GM12878 (cell line): ENCODE data around the gene INAFM1. TPM values are rescaled to one million over a fixed set of nuclear protein-coding genes. Genes with fewer than 3 reads are reported as not detected.

ENCODE experiments used
- ATAC-seq: fragments of 200-7000 bp; cut with Tn5 transposase; 3 replicates; pipeline ENCODE4 v1.9.1; 2020; ENCODE audit warnings: mild to moderate bottlenecking, moderate library complexity
- BruUV-seq: library from RNA; stranded (reverse); fragments of 400-500 nt; replicated peaks from 2 replicates; lab custom pipeline; 2021; lab: Mats Ljungman, UMichigan
- CTCF ChIA-PET: fragments of 300-600 bp; sonication (Branson Sonifier 250); formaldehyde crosslinking; extraction: SDS; loops from one replicate; lab custom pipeline; 2021; ENCODE audit warnings: inconsistent platforms; lab: Yijun Ruan, JAX
- POLR2A ChIA-PET: fragments of 350-600 bp; formaldehyde crosslinking; extraction: SDS; loops from one replicate; lab custom pipeline; 2021; ENCODE audit warnings: inconsistent platforms; lab: Charles Lee
- RAD21 ChIA-PET: fragments of 300-600 bp; sonication (Branson Sonifier 250); formaldehyde crosslinking; loops from one replicate; lab custom pipeline; 2023; ENCODE audit warnings: antibody characterized with exemption; ENCODE audit not compliant: unreplicated experiment; lab: Charles Lee
- SMC1A ChIA-PET: fragments of 300-600 bp; sonication (Branson Sonifier 250); formaldehyde crosslinking; loops from one replicate; lab custom pipeline; 2023; ENCODE audit not compliant: unreplicated experiment, uncharacterized antibody; lab: Charles Lee
- DNase-seq: peaks from one replicate; pipeline ENCODE4 v3.0.0-alpha.2; 2011; ENCODE audit warnings: low read depth, low spot score
- FAIRE-seq: peaks from 3 replicates; lab custom pipeline; 2011; peaks lifted over from hg19 to GRCh38; lab: Jason Lieb, UNC
- H2AFZ ChIP-seq: 2 replicates; pipeline ENCODE4 v1.6.0; 2011; ENCODE audit warnings: low read depth, low read length, control low read depth; ENCODE audit not compliant: control insufficient read depth
- H3K27ac ChIP-seq: 2 replicates; pipeline ENCODE4 v1.5.1; 2011; ENCODE audit warnings: control low read depth; ENCODE audit not compliant: control insufficient read depth, insufficient read depth
- H3K27me3 ChIP-seq, 2 experiments: replicated peaks in 1 of 2; 2 replicates each; pipeline versions ENCODE4 v1.6.0 to v1.6.1; 2011; ENCODE audit warnings: low read length in 1 of 2; ENCODE audit not compliant: control insufficient read depth in 2 of 2, insufficient read depth in 2 of 2
- H3K36me3 ChIP-seq, 2 experiments: 2 replicates each; pipeline ENCODE4 v1.5.1; 2011; ENCODE audit warnings: low read length in 1 of 2; ENCODE audit not compliant: control insufficient read depth in 2 of 2, insufficient read depth in 2 of 2
- H3K4me1 ChIP-seq: 2 replicates; pipeline ENCODE4 v1.6.1; 2011; ENCODE audit warnings: mild to moderate bottlenecking, low read length, moderate library complexity, mixed read lengths; ENCODE audit not compliant: control insufficient read depth, insufficient read depth
- H3K4me2 ChIP-seq: 2 replicates; pipeline ENCODE4 v1.6.0; 2011; ENCODE audit warnings: control low read depth; ENCODE audit not compliant: control insufficient read depth, insufficient read depth
- H3K4me3 ChIP-seq: fragments of 200-600 bp; sonication (generic); 2 replicates; pipeline ENCODE4 v1.5.1; 2016
- H3K79me2 ChIP-seq: 2 replicates; pipeline ENCODE4 v1.6.0; 2011; ENCODE audit warnings: low read length; ENCODE audit not compliant: control insufficient read depth, insufficient read depth
- H3K9ac ChIP-seq: 2 replicates; pipeline ENCODE4 v1.8.0; 2011; ENCODE audit warnings: low read length, control low read depth, mixed read lengths; ENCODE audit not compliant: control insufficient read depth, insufficient read depth
- H3K9me3 ChIP-seq: replicated peaks from 3 replicates; pipeline ENCODE4 v1.5.1; 2011; ENCODE audit warnings: mild to moderate bottlenecking, low read length; ENCODE audit not compliant: control insufficient read depth, insufficient read depth
- H4K20me1 ChIP-seq: 2 replicates; pipeline ENCODE4 v1.6.0; 2011; ENCODE audit not compliant: control insufficient read depth, insufficient read depth
- SKIL ChIP-seq: fragments of 450-650 bp; IDR thresholded peaks from 2 replicates; pipeline ENCODE4 v1.6.1; 2017; ENCODE audit warnings: mild to moderate bottlenecking, low read depth, inconsistent platforms; ENCODE audit not compliant: poor library complexity, severe bottlenecking
- SREBF2 ChIP-seq: IDR thresholded peaks from 2 replicates; pipeline ENCODE4 v1.6.1; 2012; ENCODE audit warnings: mild to moderate bottlenecking, low read length
- TBL1XR1 ChIP-seq: IDR thresholded peaks from 2 replicates; pipeline ENCODE4 v1.6.1; 2012; ENCODE audit warnings: low read depth, low read length, improper control_type of control experiment
- WGBS: methylation state at CpG from one replicate; pipeline ENCODE4 v1.1.6; 2016; ENCODE audit warnings: low lambda C conversion rate; ENCODE audit not compliant: insufficient replicate concordance, insufficient coverage; ENCODE audit errors: missing lambda C conversion rate; 5-methylcytosine and 5-hydroxymethylcytosine counted together
- in situ Hi-C: fragments of 300-500 bp; cut with MboI; formaldehyde crosslinking; loops from 9 replicates; pipeline ENCODE4 v1.14.3; 2018; ENCODE audit warnings: mixed read lengths
- intact Hi-C: fragments of 100-400 bp; cut with micrococcal nuclease; formaldehyde crosslinking; loops from one replicate; pipeline ENCODE4 v1.14.2; 2022; ENCODE audit not compliant: unreplicated experiment
- polyA plus RNA-seq, 11 experiments: library from polyadenylated mRNA; depleted of rRNA in 4 of 11; unstranded in 6 of 11; stranded (reverse) in 5 of 11; fragments of >200 nt; fragmentation: Nextera tagmentation in 4 of 11; fragmentation: Illumina TruSeq in 1 of 11; extraction: Ambion mirVana in 4 of 11; extraction: Trizol in 1 of 11; gene quantifications; 1 replicate in 1 of 11; 2 replicates in 10 of 11; pipeline versions ENCODE4 v1.2.1 to v1.2.3, GENCODE V29; 2011 to 2016; ENCODE audit warnings: inconsistent platforms in 2 of 11, missing spikeins in 2 of 11, low read depth in 1 of 11
- total RNA-seq, 4 experiments: library from RNA; depleted of rRNA in 3 of 4; stranded (reverse); fragments of >200 nt in 3 of 4; fragmentation: Illumina TruSeq in 1 of 4; extraction: Trizol in 1 of 4; gene quantifications; 2 replicates each; pipeline versions ENCODE4 v1.2.1 to v1.2.3, GENCODE V29; 2013 to 2021

The INAFM1 gene
- total and polyA plus RNA-seq, 10 of the 15 experiments (the other 5 are each of a cell fraction or from before 2014, with no cell fraction given), result 0.57 to 6.8 (median 1.1) TPM; not detected in 1

GRCh38 chr19:47253970-47254369 lies 20.7 kb upstream of the INAFM1 start:
- SMC1A ChIA-PET, result interaction anchor here (0.6 to 1.9 kb wide), 3 partner anchors 10 to 38 kb away, joined by 3 to 5 read pairs (median 5); no protein-coding TSS in a partner anchor
- Histone ChIP-seq H3K36me3 (peaks cover 0 to 1% of the 10 kb centered on the region in 2 experiments; a peak in 2 of 4 replicates), H3K4me2 (no peak overlapping the region), H3K27ac (no peak overlapping the region), H3K27me3 (no peaks in the 10 kb centered on the region), H3K4me1 (peaks cover 7% of the 10 kb centered on the region), H2AFZ (no peak overlapping the region), H3K9ac (no peak overlapping the region), H4K20me1 (no peaks in the 10 kb centered on the region), H3K79me2 (peaks cover 9% of the 10 kb centered on the region), H3K9me3 (no peaks in the 10 kb centered on the region), H3K4me3 (no peak overlapping the region)
- FAIRE-seq (no peak), ATAC-seq (no peak), DNase-seq (no peak)
- intact Hi-C loops, result no loop called here
- TF ChIP-seq TBL1XR1, result no peak
- TF ChIP-seq SREBF2, result no peak
- no peak for TF ChIP-seq SKIL
- RAD21 ChIA-PET, result interaction anchor here (0.6 kb wide), 1 partner anchor 94 kb away, joined by 5 read pairs; no protein-coding TSS in a partner anchor
- no TSS peak for BruUV-seq
- WGBS, result 89% methylated on average over 5 of the region's 5 CpGs
- CTCF ChIA-PET, result interaction anchor here (1.7 to 2.4 kb wide), 2 partner anchors 10 to 43 kb away, joined by 6 to 16 read pairs; no protein-coding TSS in a partner anchor
- in situ Hi-C loops, result no loop called here
- POLR2A ChIA-PET, result interaction anchor here (0.6 kb wide), 1 partner anchor 20 kb away, joined by 5 read pairs; no protein-coding TSS in a partner anchor
